AG10803 (cell line): ENCODE results near the gene BTF3.

Source experiments
- DNase-seq: peaks from one replicate; pipeline ENCODE4 v3.0.0; 2010; ENCODE audit warnings: low read depth
- H3K4me3 ChIP-seq: 2 replicates; pipeline ENCODE4 v1.5.1; 2011; ENCODE audit warnings: mild to moderate bottlenecking, low read length, control low read depth
- TF ChIP-seq, protein P1 (sequence below): conservative IDR thresholded peaks from 2 replicates; pipeline ENCODE4 v1.5.1; 2011; ENCODE audit warnings: mild to moderate bottlenecking, low read length, control low read depth, inconsistent platforms

BTF3 gene

DNA sequence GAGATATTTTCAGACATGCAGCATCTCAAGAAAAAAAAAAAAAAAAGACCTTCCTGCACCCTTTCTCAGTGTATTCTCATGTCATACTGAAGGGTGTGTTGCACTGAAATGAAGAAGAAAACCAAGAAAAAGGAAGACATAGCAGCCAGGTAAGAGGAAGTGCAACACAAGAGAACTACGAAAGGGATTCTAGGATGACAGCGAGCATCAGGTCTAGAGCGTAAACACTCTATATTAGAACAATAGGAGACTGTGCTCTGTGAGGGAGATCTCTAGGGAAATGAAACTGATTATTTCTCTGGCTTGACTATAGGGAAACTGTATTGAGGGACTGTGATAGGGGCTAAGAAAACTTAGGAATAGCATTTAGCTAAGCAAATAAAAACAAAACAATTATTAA is 30.0 kb downstream of the BTF3 start:
- H3K4me3 ChIP-seq = no peak overlapping the region
- DNase-seq = no peak
- TF ChIP-seq, protein P1, sequence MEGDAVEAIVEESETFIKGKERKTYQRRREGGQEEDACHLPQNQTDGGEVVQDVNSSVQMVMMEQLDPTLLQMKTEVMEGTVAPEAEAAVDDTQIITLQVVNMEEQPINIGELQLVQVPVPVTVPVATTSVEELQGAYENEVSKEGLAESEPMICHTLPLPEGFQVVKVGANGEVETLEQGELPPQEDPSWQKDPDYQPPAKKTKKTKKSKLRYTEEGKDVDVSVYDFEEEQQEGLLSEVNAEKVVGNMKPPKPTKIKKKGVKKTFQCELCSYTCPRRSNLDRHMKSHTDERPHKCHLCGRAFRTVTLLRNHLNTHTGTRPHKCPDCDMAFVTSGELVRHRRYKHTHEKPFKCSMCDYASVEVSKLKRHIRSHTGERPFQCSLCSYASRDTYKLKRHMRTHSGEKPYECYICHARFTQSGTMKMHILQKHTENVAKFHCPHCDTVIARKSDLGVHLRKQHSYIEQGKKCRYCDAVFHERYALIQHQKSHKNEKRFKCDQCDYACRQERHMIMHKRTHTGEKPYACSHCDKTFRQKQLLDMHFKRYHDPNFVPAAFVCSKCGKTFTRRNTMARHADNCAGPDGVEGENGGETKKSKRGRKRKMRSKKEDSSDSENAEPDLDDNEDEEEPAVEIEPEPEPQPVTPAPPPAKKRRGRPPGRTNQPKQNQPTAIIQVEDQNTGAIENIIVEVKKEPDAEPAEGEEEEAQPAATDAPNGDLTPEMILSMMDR = no peak

DNA sequence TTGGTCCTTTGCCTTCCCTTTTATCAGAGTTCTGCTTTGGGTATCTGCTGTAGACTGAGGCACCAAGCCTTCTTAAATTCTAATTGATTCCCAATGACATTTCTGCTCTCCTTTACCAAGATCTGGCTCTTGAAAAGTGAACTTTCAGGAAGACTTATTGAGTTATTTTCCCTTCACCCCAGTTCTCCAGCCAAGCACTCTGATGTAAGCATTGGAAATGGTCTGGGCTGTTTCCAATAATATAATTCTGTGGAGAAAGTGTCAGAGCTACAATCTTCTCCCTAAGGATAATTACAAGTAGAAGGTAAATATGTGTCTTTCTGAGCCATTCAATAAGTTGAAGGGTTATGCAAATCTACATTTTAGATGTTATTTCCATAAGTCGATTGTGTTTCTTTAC is 30.8 kb downstream of the BTF3 start:
- TF ChIP-seq, protein P1 = no peak
- DNase-seq = peak; percentile 51
- no peak overlapping the region for H3K4me3 ChIP-seq

DNA sequence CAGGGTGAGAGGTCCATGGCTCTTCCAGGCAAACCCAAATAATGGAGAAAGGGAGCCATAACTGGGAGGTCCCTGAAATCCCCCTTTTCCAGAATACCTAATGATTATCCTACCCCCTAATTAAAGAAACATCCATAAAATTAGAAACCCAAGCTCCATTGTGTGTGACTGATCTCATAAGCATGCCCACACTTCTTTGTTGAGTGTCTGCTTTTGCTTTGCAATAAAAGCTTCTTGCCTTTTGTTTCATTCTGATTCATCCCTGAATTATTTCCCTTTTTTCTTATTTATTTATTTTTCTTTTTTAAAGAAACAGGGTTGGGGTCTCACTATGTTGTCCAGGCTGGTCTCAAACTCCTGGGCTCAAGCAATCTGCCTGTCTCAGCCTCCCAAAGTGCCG is 33.1 kb downstream of the BTF3 start:
- peak; percentile 50 for DNase-seq
- TF ChIP-seq, protein P1 = no peak
- no peak overlapping the region for H3K4me3 ChIP-seq

DNA sequence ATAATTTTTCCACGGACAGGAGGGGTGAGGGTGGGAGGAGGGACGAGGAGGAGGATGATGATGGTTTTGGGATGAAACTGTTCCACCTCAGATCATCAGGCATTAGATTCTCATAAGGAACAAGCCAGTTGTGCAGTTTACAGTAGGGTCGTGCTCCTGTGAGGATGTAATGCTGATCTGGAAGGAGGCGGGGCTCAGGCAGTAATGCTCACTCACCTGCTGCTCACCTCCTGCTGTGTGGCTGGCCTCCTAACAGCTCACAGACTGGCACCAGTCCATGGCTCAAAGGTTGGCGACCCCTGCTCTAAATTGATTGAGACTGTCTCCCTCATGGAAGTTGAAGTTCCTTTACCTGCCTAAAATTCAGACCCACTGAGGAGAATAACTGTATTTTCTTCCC is 34.0 kb downstream of the BTF3 start:
- no peak overlapping the region for H3K4me3 ChIP-seq
- no peak for DNase-seq
- TF ChIP-seq, protein P1 = no peak

DNA sequence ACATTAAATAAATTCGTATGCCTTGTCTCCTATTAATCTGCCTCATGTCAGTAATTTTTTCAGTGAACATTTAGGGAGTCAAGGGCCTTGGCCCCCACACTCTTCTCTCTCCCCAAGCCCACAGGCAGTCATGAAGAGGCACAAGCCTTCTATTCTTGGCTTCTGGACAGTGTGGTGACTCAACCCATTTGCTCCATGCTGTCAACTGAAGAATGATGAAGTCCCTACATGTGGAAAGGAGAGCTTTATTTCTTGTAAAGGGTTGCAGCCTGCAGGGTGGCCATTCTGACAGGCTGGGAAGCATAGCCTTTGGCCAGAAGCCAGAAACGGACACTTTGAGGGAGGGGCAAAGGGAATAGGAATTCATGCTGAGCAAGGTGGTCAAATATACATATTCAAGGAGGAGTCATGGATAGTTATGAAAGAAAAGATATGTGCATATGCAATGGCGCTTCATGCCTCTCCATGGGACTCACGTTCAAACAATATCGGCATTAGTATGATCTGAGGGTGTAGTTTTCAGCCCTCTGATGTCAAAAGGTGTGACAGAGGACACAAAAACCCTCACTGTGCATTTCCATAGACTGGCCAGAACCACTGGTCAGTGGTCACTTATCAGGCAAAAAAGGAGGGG is 35.9 kb downstream of the BTF3 start:
- H3K4me3 ChIP-seq = no peak overlapping the region
- TF ChIP-seq, protein P1 = no peak
- DNase-seq = peak; percentile 62

DNA sequence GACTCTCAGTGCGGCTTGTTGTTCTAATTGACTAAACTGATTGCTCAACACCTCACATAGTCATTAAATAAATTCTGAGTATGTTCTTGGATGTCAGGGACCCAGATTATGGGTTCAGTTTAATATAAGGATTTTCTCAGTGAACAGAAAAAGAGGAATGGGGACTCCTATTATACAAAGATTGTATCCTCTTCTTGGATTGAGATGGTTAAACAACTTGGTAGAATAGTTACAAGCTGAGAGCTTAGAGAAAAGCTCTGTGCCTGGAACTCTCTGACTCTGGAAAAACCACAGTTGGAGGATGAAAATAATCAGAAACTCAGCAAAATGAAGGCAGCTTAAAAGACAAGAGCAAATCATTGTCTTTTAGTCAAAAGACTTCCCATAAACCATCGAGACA is 36.7 kb downstream of the BTF3 start:
- H3K4me3 ChIP-seq = no peak overlapping the region
- TF ChIP-seq, protein P1 = no peak
- no peak for DNase-seq

DNA sequence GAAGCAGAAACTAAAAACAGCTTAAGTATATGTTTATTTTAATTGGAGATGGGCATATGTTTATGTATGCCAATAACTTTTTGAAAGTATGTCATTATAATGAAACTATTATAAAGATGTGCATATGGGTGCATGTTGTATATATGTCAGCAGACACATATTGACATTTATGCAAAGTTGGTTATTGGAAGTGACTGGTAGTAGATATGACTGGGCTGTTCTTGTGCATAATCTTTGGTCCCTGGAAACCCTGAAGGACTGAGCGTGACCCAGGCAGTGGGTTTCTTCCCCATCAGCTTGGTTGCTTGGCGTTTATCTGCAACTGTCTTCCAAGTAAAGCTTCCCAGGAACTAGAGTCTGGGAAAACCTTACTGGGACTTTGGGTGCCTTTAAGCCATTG is 41.5 kb downstream of the BTF3 start:
- no peak overlapping the region for H3K4me3 ChIP-seq
- TF ChIP-seq, protein P1 = no peak
- no peak for DNase-seq
